Osteocyte (in vitro differentiated cells): ENCODE data around the gene SIGLEC15. TPM values are rescaled to one million over a fixed set of nuclear protein-coding genes. Genes with fewer than 3 reads are reported as not detected.

Experiments used
- DNase-seq: peaks from one replicate; pipeline ENCODE4 v3.0.0; 2021; ENCODE audit warnings: mixed read lengths; ENCODE audit not compliant: unreplicated experiment; ENCODE audit errors: extremely low spot score
- H3K27ac Mint-ChIP-seq: one replicate; pipeline ENCODE4 v1.8.0; 2021; ENCODE audit warnings: mild to moderate bottlenecking, mixed read lengths; ENCODE audit not compliant: unreplicated experiment
- H3K27me3 Mint-ChIP-seq: one replicate; pipeline ENCODE4 v1.8.0; 2021; ENCODE audit warnings: mixed read lengths; ENCODE audit not compliant: unreplicated experiment
- H3K36me3 Mint-ChIP-seq: one replicate; pipeline ENCODE4 v1.8.0; 2021; ENCODE audit warnings: mixed read lengths; ENCODE audit not compliant: unreplicated experiment
- H3K4me1 Mint-ChIP-seq: one replicate; pipeline ENCODE4 v1.8.0; 2021; ENCODE audit warnings: mixed read lengths; ENCODE audit not compliant: unreplicated experiment
- H3K4me3 Mint-ChIP-seq: one replicate; pipeline ENCODE4 v1.8.0; 2021; ENCODE audit warnings: mild to moderate bottlenecking, moderate library complexity, mixed read lengths; ENCODE audit not compliant: unreplicated experiment
- H3K9me3 Mint-ChIP-seq: one replicate; pipeline ENCODE4 v1.8.0; 2021; ENCODE audit warnings: mixed read lengths; ENCODE audit not compliant: unreplicated experiment
- CTCF ChIP-seq: fragments of 200-600 bp; sonication (generic); IDR thresholded peaks from 2 replicates; pipeline ENCODE4 v1.5.0; 2021; ENCODE audit warnings: antibody characterized with exemption, mild to moderate bottlenecking, moderate library complexity
- total RNA-seq: library from RNA; stranded (reverse); gene quantifications from 2 replicates; pipeline ENCODE4 v1.2.1, GENCODE V29; 2021

The SIGLEC15 gene
- total RNA-seq, 1 donor from 2014 or later = 0.13 TPM

DNA sequence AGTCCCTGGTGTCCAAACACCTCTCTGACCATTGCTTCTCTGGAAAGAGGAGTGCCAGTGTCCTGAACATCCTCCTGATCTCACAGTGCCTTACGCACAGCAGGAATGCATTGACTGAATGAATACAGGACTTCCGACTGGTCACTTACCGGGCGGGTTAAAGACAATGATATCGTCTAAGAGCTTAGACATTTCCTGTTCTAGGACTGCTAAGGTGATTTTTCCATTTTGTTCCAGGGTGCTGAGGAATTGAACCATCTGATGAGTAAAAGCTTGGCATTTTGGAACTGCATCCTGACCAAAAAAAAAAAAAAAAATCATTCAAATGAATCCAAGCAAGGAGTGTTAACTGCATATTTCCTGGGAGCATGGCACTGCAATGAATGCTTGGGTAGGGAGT lies 40.0 kb downstream of the SIGLEC15 start:
- DNase-seq = no peak
- no peak overlapping the region for H3K4me3 Mint-ChIP-seq
- H3K9me3 Mint-ChIP-seq = no peaks in the 10 kb centered on the region
- peaks cover 76% of the 10 kb centered on the region for H3K36me3 Mint-ChIP-seq
- no peak for TF ChIP-seq CTCF
- no peaks in the 10 kb centered on the region for H3K4me1 Mint-ChIP-seq
- H3K27me3 Mint-ChIP-seq = no peaks in the 10 kb centered on the region
- H3K27ac Mint-ChIP-seq = no peak overlapping the region

- H3K27me3 Mint-ChIP-seq = no peaks in the 10 kb centered on the region
- H3K27ac Mint-ChIP-seq = no peak overlapping the region
- TF ChIP-seq CTCF = no peak
- peaks cover 3% of the 10 kb centered on the region for H3K9me3 Mint-ChIP-seq
- DNase-seq = no peak
- no peak overlapping the region for H3K4me3 Mint-ChIP-seq
- H3K4me1 Mint-ChIP-seq = no peaks in the 10 kb centered on the region
- H3K36me3 Mint-ChIP-seq = peaks cover 69% of the 10 kb centered on the region
These were observed 44.9 kb downstream of the SIGLEC15 start for GRCh38 chr18:45870419-45870818.

GRCh38 chr18:45871431-45872084 lies 46.1 kb downstream of the SIGLEC15 start:
- no peak overlapping the region for H3K27ac Mint-ChIP-seq
- H3K27me3 Mint-ChIP-seq = no peaks in the 10 kb centered on the region
- H3K4me1 Mint-ChIP-seq = no peaks in the 10 kb centered on the region
- no peak for DNase-seq
- H3K9me3 Mint-ChIP-seq = peaks cover 5% of the 10 kb centered on the region
- no peak overlapping the region for H3K4me3 Mint-ChIP-seq
- no peak for TF ChIP-seq CTCF
- H3K36me3 Mint-ChIP-seq = peaks cover 69% of the 10 kb centered on the region

DNA sequence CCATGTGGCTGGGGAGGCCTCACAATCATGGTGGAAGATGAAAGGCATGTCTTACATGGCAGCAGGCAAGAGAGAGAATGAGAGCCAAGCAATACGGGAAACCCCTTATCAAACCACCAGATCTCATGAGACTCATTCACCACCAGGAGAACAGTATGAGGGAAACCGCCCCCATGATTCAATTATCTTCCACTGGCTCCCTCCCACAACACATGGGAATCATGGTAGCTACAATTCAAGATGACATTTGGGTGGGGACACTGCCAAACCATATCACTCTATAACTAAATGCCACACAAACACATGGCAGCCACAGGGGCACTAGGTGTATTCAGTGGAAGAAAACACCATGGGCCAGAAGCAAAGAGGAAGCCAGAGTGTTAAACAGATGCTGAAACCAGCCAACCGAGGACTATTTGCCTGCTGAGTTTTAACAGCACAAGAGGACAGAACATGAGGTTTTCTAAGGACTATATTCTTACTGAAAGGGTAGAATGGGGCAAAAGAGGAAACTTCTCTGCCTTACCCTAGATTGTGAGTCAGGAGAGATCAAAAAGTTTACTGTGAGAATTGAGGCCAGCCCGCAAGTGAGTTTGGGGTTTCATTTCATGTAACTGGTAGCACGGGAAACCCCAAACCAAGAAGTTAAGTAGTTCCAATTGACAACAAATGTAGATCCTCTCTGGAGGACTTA lies 49.2 kb downstream of the SIGLEC15 start:
- H3K36me3 Mint-ChIP-seq = peaks cover 58% of the 10 kb centered on the region
- H3K27ac Mint-ChIP-seq = no peak overlapping the region
- no peaks in the 10 kb centered on the region for H3K4me1 Mint-ChIP-seq
- TF ChIP-seq CTCF = no peak
- H3K4me3 Mint-ChIP-seq = no peak overlapping the region
- H3K9me3 Mint-ChIP-seq = peaks cover 5% of the 10 kb centered on the region
- no peak for DNase-seq
- no peaks in the 10 kb centered on the region for H3K27me3 Mint-ChIP-seq

DNA sequence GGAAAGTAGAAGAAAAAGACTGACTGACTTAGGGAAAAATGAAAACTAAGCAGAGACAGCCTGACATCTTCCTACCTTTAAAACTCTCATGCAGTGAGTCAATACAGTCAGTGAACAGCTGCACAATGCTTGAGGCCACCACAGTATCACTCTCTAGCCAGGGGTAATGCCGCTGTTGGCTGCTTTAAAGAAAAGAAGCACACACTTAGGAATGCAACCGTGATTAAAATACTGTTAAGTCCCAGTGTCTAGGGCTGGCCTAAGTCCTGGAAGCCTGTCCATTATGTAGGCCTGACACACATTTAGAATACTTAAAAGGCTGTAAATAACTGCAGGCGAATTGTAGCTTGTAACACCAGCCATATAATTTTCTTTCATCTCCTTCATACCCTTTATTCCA lies 50.7 kb downstream of the SIGLEC15 start:
- no peak for DNase-seq
- Mint-ChIP-seq H3K27ac (no peak overlapping the region), H3K27me3 (no peaks in the 10 kb centered on the region), H3K36me3 (peaks cover 49% of the 10 kb centered on the region), H3K9me3 (peaks cover 5% of the 10 kb centered on the region), H3K4me3 (no peak overlapping the region), H3K4me1 (peaks cover 2% of the 10 kb centered on the region)
- TF ChIP-seq CTCF = no peak
